ENCODE measurements around the gene VIP.
"Not testable (repeated sequence)": the region's sequence is repeated elsewhere in the genome, so short reads cannot be mapped to it uniquely, and the experiment has no call there.

The VIP gene

GRCh38 chr6:152750694-152751093, at the start of gene VIP:
Gene VIP (plus strand): TSS chr6:152750797. CDS start chr6:152752178, 1,381 bp downstream.
- TF ChIP-seq CTCF (IDR thresholded peaks at IDR 0.05): no peak
- Histone ChIP-seq H3K4me3 (ENCODE audit: low read depth in 1 of 2, low read length in 1 of 2) (no peak within 1 kb of the TSS), H3K27ac (no peak within 1 kb of the TSS)

GRCh38 chr6:152701081-152701862, 49.3 kb upstream of the VIP start:
- H3K4me1 ChIP-seq (ENCODE audit: control insufficient read depth in 1 of 2, insufficient read depth in 1 of 2, low read depth in 1 of 2, low read length in 1 of 2): no peaks in the 10 kb centered on the region
- no peak for TF ChIP-seq CTCF (IDR thresholded peaks at IDR 0.05)
- H3K27me3 ChIP-seq: peaks cover 51% of the 10 kb centered on the region
- H3K27ac ChIP-seq: no peak overlapping the region
- no peak overlapping the region for H3K4me3 ChIP-seq (ENCODE audit: low read depth in 1 of 2, low read length in 1 of 2)
- H3K36me3 ChIP-seq: no peaks in the 10 kb centered on the region
- no peaks in the 10 kb centered on the region for H3K9me3 ChIP-seq

More at GRCh38 chr6:152750694-152751093, at the start of gene VIP:
- Histone ChIP-seq H3K36me3 (no peaks in the 10 kb centered on the region), H3K4me1 (ENCODE audit: control insufficient read depth in 1 of 2, insufficient read depth in 1 of 2, low read depth in 1 of 2, low read length in 1 of 2) (no peaks in the 10 kb centered on the region), H3K27me3 (peaks cover 3% of the 10 kb centered on the region), H3K9me3 (no peaks in the 10 kb centered on the region)

DNA sequence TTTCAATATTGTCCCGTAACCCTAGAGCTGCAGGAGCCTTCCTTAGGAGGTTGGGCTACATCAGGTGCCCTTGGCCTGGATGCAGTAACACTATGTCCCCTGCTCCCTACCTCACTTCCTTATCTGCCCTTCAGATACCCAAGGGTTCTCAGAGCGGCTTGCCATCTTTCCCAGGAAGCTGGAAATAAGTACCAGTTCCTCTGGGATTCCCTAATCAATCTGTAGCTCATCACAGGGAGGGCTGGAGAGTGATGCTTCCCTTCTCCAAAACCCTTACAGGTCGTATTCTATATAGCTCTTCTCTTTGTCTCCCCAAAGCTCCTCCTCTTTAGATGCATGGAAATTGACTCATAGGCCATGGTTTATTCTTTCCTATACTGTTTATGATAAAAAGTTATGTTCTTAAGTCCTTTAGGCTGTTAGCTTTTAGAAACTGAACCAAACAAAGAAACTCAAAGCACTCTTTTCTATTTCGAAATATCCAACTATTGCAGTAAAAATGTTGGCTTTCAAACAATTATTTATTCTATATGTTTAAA, 48.7 kb upstream of the VIP start:
- Histone ChIP-seq H3K27ac (no peak overlapping the region), H3K4me3 (ENCODE audit: low read depth in 1 of 2, low read length in 1 of 2) (no peak overlapping the region), H3K4me1 (ENCODE audit: control insufficient read depth in 1 of 2, insufficient read depth in 1 of 2, low read depth in 1 of 2, low read length in 1 of 2) (no peaks in the 10 kb centered on the region), H3K36me3 (no peaks in the 10 kb centered on the region), H3K27me3 (peaks cover 51% of the 10 kb centered on the region), H3K9me3 (no peaks in the 10 kb centered on the region)
- TF ChIP-seq CTCF (IDR thresholded peaks at IDR 0.05): no peak

DNA sequence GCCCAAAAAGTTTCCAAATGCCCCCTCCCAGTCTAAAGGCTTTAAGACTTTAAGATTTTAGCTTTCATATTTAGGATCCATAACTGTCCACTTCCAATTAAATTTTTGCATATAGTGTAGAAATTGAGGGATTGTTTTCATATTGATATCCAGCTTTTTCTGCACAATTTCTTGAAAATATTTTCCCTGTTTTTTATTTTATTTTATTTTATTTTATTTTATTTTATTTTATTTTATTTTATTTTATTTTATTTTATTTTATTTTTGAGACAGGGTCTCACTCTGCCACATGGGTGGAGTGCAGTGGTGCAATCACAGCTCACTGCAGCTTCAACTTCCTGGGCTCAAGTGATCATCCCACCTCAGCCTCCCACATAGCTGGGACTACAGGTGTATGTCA, 46.8 kb upstream of the VIP start:
- not testable (repeated sequence) for H3K27ac ChIP-seq, H3K36me3 ChIP-seq
- H3K27me3 ChIP-seq: peaks cover 33% of the 10 kb centered on the region

GRCh38 chr6:152705327-152705726, 45.3 kb upstream of the VIP start:
- Histone ChIP-seq H3K4me3 (ENCODE audit: low read depth in 1 of 2, low read length in 1 of 2) (no peak overlapping the region), H3K4me1 (ENCODE audit: control insufficient read depth in 1 of 2, insufficient read depth in 1 of 2, low read depth in 1 of 2, low read length in 1 of 2) (no peaks in the 10 kb centered on the region), H3K27me3 (peaks cover 17% of the 10 kb centered on the region), H3K36me3 (no peaks in the 10 kb centered on the region), H3K27ac (no peak overlapping the region), H3K9me3 (no peaks in the 10 kb centered on the region)
- no peak for TF ChIP-seq CTCF (IDR thresholded peaks at IDR 0.05)

More for the DNA sequence above, 46.8 kb upstream of the VIP start:
- not testable (repeated sequence) for H3K4me3 ChIP-seq (ENCODE audit: low read depth in 1 of 2, low read length in 1 of 2); H3K9me3 ChIP-seq; H3K4me1 ChIP-seq (ENCODE audit: control insufficient read depth in 1 of 2, insufficient read depth in 1 of 2, low read depth in 1 of 2, low read length in 1 of 2)

GRCh38 chr6:152716322-152716721, 34.3 kb upstream of the VIP start:
- no peaks in the 10 kb centered on the region for H3K36me3 ChIP-seq
- H3K9me3 ChIP-seq: no peaks in the 10 kb centered on the region
- H3K27ac ChIP-seq: no peak overlapping the region
- no peaks in the 10 kb centered on the region for H3K4me1 ChIP-seq (ENCODE audit: control insufficient read depth in 1 of 2, insufficient read depth in 1 of 2, low read depth in 1 of 2, low read length in 1 of 2)
- no peaks in the 10 kb centered on the region for H3K27me3 ChIP-seq
- TF ChIP-seq CTCF (IDR thresholded peaks at IDR 0.05): no peak
- H3K4me3 ChIP-seq (ENCODE audit: low read depth in 1 of 2, low read length in 1 of 2): no peak overlapping the region
